ENCODE measurements around the gene LRRC74B. TPM values are rescaled to one million over a fixed set of nuclear protein-coding genes. Genes with fewer than 3 reads are reported as not detected.
"Not testable (repeated sequence)": the region's sequence is repeated elsewhere in the genome, so short reads cannot be mapped to it uniquely, and the experiment has no call there.

Gene LRRC74B
- total RNA-seq, 4 donors from 2014 or later: not detected

DNA sequence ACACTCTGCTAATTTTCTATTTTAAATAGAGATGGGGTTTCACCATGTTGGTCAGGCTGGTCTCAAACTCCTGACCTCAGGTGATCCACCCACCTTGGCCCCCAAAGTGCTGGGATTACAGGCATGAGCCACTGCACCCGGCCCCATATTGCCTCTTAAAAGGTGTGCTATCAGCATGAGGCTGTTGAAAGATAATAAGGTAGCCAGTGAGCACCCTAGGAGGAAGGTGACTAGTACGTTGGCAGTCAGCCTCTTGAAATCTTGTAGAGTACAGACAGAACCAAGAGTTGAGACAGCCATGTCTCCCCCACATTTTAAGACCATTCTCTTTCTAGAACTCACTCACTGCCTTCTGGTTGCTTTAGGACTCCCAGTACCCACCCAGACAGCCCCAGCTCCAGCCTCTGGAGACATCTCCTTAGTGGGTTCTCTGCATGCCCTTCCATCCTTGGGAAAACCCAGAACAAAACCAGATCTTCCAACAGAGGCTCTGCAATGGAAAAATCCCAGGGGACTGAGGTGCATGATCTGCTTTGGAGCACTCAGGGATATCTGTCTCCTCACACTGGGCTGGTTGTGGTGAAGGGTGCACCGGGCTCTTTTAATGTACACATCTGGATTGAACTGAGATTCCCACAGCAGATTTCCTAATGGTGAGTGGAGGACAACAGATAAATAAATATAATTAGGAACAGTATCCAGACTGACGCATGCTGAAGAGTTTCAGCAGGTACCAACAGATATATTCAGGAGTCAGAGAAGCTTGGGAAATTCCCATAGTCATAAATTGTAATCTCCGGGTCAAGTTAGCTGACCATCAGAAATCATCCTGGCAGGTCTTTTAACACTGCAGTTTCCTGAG lies 49.4 kb downstream of the LRRC74B start:
- in situ Hi-C loops (cut with MboI; ENCODE audit: low pct_ligation_motif_present in 1 of 4, low pct_unique_long_range_greater_than_20kb in 1 of 4, low sequenced_read_pairs in 3 of 4): loop anchor here in 2 of 4 donors (25.0 kb wide), 2 partner anchors 208 to 492 kb away; no protein-coding TSS in a partner anchor

DNA sequence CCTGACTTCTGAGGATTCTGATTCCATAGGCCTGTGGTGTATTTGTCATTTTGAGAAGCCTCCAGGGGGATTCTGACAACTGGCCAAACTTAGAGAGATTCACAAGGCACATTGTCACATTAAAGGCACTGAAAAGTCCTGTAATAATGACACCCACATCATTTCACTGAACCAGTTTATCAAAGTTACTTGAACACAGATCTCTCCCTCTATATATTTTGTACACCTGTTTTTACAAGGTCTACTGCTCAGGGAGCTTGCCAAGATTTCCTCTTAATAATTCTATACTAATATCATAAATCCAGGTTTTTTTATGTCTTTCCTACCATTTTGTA lies 50.0 kb downstream of the LRRC74B start:
- Histone ChIP-seq H3K4me3 (no peak overlapping the region), H3K9me3 (no peaks in the 10 kb centered on the region), H3K4me1 (no peaks in the 10 kb centered on the region), H3K27ac (no peak overlapping the region), H3K36me3 (no peaks in the 10 kb centered on the region), H3K27me3 (no peaks in the 10 kb centered on the region)
- intact Hi-C loops (cut with DNase I; ENCODE audit: low total_unique reads): no loop called here
- no peak for TF ChIP-seq POLR2A (IDR thresholded peaks at IDR 0.05)
- no peak for TF ChIP-seq POLR2AphosphoS5 (IDR thresholded peaks at IDR 0.05)
- TF ChIP-seq, protein P1, sequence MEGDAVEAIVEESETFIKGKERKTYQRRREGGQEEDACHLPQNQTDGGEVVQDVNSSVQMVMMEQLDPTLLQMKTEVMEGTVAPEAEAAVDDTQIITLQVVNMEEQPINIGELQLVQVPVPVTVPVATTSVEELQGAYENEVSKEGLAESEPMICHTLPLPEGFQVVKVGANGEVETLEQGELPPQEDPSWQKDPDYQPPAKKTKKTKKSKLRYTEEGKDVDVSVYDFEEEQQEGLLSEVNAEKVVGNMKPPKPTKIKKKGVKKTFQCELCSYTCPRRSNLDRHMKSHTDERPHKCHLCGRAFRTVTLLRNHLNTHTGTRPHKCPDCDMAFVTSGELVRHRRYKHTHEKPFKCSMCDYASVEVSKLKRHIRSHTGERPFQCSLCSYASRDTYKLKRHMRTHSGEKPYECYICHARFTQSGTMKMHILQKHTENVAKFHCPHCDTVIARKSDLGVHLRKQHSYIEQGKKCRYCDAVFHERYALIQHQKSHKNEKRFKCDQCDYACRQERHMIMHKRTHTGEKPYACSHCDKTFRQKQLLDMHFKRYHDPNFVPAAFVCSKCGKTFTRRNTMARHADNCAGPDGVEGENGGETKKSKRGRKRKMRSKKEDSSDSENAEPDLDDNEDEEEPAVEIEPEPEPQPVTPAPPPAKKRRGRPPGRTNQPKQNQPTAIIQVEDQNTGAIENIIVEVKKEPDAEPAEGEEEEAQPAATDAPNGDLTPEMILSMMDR (IDR thresholded peaks at IDR 0.05): no peak
- no peak for TF ChIP-seq EP300 (IDR thresholded peaks at IDR 0.05; ENCODE audit: low read depth)
- in situ Hi-C loops (cut with MboI; ENCODE audit: low pct_ligation_motif_present in 1 of 4, low pct_unique_long_range_greater_than_20kb in 1 of 4, low sequenced_read_pairs in 3 of 4): loop anchor here in 2 of 4 donors (25.0 kb wide), 2 partner anchors 208 to 492 kb away; no protein-coding TSS in a partner anchor
- DNase-seq: no peak

More for the DNA sequence above, 49.4 kb downstream of the LRRC74B start:
- Histone ChIP-seq H3K27ac (no peak overlapping the region), H3K36me3 (no peaks in the 10 kb centered on the region), H3K4me1 (no peaks in the 10 kb centered on the region), H3K4me3 (no peak overlapping the region), H3K9me3 (no peaks in the 10 kb centered on the region), H3K27me3 (no peaks in the 10 kb centered on the region)
- TF ChIP-seq, protein P1 (IDR thresholded peaks at IDR 0.05): no peak
- TF ChIP-seq POLR2A (IDR thresholded peaks at IDR 0.05) (no peak), POLR2AphosphoS5 (IDR thresholded peaks at IDR 0.05) (no peak), EP300 (IDR thresholded peaks at IDR 0.05; ENCODE audit: low read depth) (no peak)
- DNase-seq: no peak
- 58 to 67% methylated on average over 2 to 5 of the region's 5 CpGs for WGBS, 2 donors (ENCODE audit: low coverage in 1 of 2)
- intact Hi-C loops (cut with DNase I; ENCODE audit: low total_unique reads): no loop called here

DNA sequence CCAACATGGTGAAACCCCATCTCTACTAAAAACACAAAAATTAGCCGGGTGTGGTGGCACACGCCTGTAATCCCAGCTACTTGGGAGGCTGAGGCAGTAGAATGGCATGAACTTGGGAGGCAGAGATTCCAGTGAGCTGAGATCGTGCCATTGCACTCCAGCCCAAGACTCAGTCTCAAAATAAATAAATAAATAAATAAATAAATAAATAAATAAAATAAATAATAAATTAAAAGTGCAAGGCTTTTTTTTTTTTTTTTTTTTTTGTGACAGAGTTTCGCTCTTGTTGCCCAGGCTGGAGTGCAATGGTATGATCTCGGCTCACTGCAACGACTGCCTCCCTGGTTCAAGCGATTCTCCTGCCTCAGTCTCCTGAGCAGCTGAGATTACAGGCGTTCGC lies 51.1 kb downstream of the LRRC74B start:
- H3K27me3 ChIP-seq; H3K4me1 ChIP-seq; H3K9me3 ChIP-seq; H3K36me3 ChIP-seq; H3K4me3 ChIP-seq; intact Hi-C loops (cut with DNase I; ENCODE audit: low total_unique reads); H3K27ac ChIP-seq; DNase-seq: not testable (repeated sequence)
- WGBS, 2 donors (ENCODE audit: low coverage in 1 of 2): 93 to 97% methylated on average over 9 of the region's 9 CpGs
- in situ Hi-C loops (cut with MboI; ENCODE audit: low pct_ligation_motif_present in 1 of 4, low pct_unique_long_range_greater_than_20kb in 1 of 4, low sequenced_read_pairs in 3 of 4): loop anchor here in 2 of 4 donors (25.0 kb wide), 2 partner anchors 210 to 490 kb away; no protein-coding TSS in a partner anchor

DNA sequence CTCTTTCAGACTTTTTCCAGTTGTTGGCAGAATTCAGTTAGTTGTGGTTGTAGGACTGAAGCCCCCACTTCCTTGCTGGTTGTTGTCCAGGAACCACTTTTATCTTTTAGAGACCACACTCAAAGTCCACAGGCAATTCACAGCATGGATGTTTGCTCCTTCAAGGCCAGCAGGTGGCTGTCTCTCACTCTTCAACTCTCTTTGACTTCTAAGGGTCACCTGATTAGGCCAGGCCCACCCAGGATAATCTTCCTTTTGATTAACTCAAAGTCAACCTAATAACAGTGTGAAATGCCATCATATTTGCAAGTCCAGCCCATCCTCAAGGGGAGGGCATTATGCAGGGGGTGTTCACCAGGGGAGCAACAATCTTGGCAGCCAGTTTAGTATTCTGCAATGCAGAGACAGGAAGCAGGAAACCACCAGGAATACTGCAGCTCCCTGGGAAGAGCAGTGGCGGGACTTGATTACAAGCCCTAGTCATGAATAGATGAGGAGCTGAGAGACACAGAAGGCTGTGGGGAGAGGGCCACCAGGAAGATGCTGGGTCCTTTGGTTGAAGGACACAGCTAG lies 52.4 kb downstream of the LRRC74B start:
- peaks cover 7% of the 10 kb centered on the region for H3K27me3 ChIP-seq
- no peak overlapping the region for H3K4me3 ChIP-seq
- no peak overlapping the region for H3K27ac ChIP-seq
- no peaks in the 10 kb centered on the region for H3K36me3 ChIP-seq
- TF ChIP-seq POLR2AphosphoS5 (IDR thresholded peaks at IDR 0.05): no peak
- WGBS, 2 donors (ENCODE audit: low coverage in 1 of 2): 60 to 91% methylated on average over 1 of the region's 1 CpG
- DNase-seq: no peak
- intact Hi-C loops (cut with DNase I; ENCODE audit: low total_unique reads) (no loop called here), in situ Hi-C loops (cut with MboI; ENCODE audit: low pct_ligation_motif_present in 1 of 4, low pct_unique_long_range_greater_than_20kb in 1 of 4, low sequenced_read_pairs in 3 of 4) (loop anchor here in 2 of 4 donors (25.0 kb wide), 2 partner anchors 211 to 489 kb away; no protein-coding TSS in a partner anchor)
- no peaks in the 10 kb centered on the region for H3K9me3 ChIP-seq
- H3K4me1 ChIP-seq: no peaks in the 10 kb centered on the region

DNA sequence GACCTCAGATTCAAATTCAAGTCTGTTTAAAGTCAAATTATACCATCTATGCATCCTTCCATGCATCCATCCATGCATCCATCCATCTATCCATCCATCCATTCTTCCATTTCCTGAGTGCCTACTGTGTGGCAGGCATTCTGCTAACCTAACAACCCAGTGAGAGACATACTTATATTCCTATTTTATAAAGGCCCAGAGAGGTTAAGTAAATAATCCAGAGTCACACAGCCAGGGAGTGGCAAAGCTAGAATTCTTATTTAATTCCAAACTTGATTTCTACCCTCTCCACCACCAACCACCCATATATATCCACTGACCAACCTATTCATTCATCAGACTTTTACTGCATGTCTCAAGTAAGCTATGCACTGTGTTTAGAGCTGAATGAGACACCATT lies 53.8 kb downstream of the LRRC74B start:
- no peak for TF ChIP-seq POLR2AphosphoS5 (IDR thresholded peaks at IDR 0.05)
- no peak for TF ChIP-seq POLR2A (IDR thresholded peaks at IDR 0.05)
- TF ChIP-seq, protein P1 (IDR thresholded peaks at IDR 0.05): no peak
- no peak for TF ChIP-seq EP300 (IDR thresholded peaks at IDR 0.05; ENCODE audit: low read depth)
- no peaks in the 10 kb centered on the region for H3K4me1 ChIP-seq
- no peak overlapping the region for H3K4me3 ChIP-seq
- H3K27ac ChIP-seq: no peak overlapping the region
- H3K36me3 ChIP-seq: no peaks in the 10 kb centered on the region
- intact Hi-C loops (cut with DNase I; ENCODE audit: low total_unique reads) (no loop called here), in situ Hi-C loops (cut with MboI; ENCODE audit: low pct_ligation_motif_present in 1 of 4, low pct_unique_long_range_greater_than_20kb in 1 of 4, low sequenced_read_pairs in 3 of 4) (loop anchor here in 2 of 4 donors (25.0 kb wide), 2 partner anchors 212 to 488 kb away; no protein-coding TSS in a partner anchor)
- H3K9me3 ChIP-seq: no peaks in the 10 kb centered on the region
- no peak for DNase-seq
- peaks cover 7% of the 10 kb centered on the region for H3K27me3 ChIP-seq

Measured in transverse colon (tissue), 4 donors.